GM19351 (cell line): ENCODE results near the gene DRC7.
"Not testable (repeated sequence)": the region's sequence is repeated elsewhere in the genome, so short reads cannot be mapped to it uniquely, and the experiment has no call there.

Experiments
- ATAC-seq: cut with Tn5 transposase; IDR thresholded peaks from one replicate; pipeline ENCODE4 v1.9.1; 2021; ENCODE audit warnings: mild to moderate bottlenecking, moderate library complexity; ENCODE audit not compliant: unreplicated experiment

Gene DRC7

GRCh38 chr16:57760357-57761160 lies 66.0 kb downstream of the DRC7 start:
- no peak for ATAC-seq

- ATAC-seq: no peak
Measured at GRCh38 chr16:57761301-57761700, 66.7 kb downstream of the DRC7 start.

GRCh38 chr16:57761957-57762356 lies 67.4 kb downstream of the DRC7 start:
- ATAC-seq: no peak

- ATAC-seq: no peak
Measured at GRCh38 chr16:57762365-57763040, 67.9 kb downstream of the DRC7 start.

- no peak for ATAC-seq
Measured at GRCh38 chr16:57763285-57764005, 68.8 kb downstream of the DRC7 start.

- ATAC-seq: no peak
Measured at GRCh38 chr16:57764006-57764340, 69.4 kb downstream of the DRC7 start.

GRCh38 chr16:57764341-57765159 lies 69.9 kb downstream of the DRC7 start:
- no peak for ATAC-seq

- no peak for ATAC-seq
Measured at GRCh38 chr16:57765160-57765728, 70.6 kb downstream of the DRC7 start.

GRCh38 chr16:57766714-57767348 lies 72.2 kb downstream of the DRC7 start:
- ATAC-seq: no peak

- no peak for ATAC-seq
Measured at GRCh38 chr16:57769541-57770145, 75.0 kb downstream of the DRC7 start.

- no peak for ATAC-seq
Measured at GRCh38 chr16:57770361-57770760, 75.8 kb downstream of the DRC7 start.

- no peak for ATAC-seq
Measured at GRCh38 chr16:57771141-57771785, 76.7 kb downstream of the DRC7 start.

GRCh38 chr16:57773019-57773418 lies 78.4 kb downstream of the DRC7 start:
- ATAC-seq: no peak

- no peak for ATAC-seq
Measured at GRCh38 chr16:57773655-57774295, 79.2 kb downstream of the DRC7 start.

GRCh38 chr16:57774705-57775285 lies 80.2 kb downstream of the DRC7 start:
- ATAC-seq: no peak

- no peak for ATAC-seq
Measured at GRCh38 chr16:57775661-57776469, 81.3 kb downstream of the DRC7 start.

- no peak for ATAC-seq
Measured at GRCh38 chr16:57778658-57779057, 84.1 kb downstream of the DRC7 start.

GRCh38 chr16:57779836-57780235 lies 85.2 kb downstream of the DRC7 start:
- not testable (repeated sequence) for ATAC-seq
